A673 (cell line): ENCODE data around the gene CASKIN2.

ENCODE experiments used
- CTCF ChIP-seq: fragments of 300-800, 200-600 bp; sonication (generic); conservative IDR thresholded peaks from 2 replicates; pipeline ENCODE4 v1.5.1; 2017; ENCODE audit warnings: low read depth, mild to moderate bottlenecking, antibody characterized with exemption, low read length, moderate library complexity, mixed read lengths
- EZH2 ChIP-seq: fragments of 200-600 bp; sonication (generic); IDR thresholded peaks from 2 replicates; pipeline ENCODE4 v1.6.1; 2017; ENCODE audit warnings: borderline replicate concordance, low read depth, mild to moderate bottlenecking, mixed read lengths, antibody characterized with exemption, low read length; ENCODE audit not compliant: poor library complexity, severe bottlenecking

GRCh38 chr17:75489511-75489955 lies 25.8 kb downstream of the CASKIN2 start:
- TF ChIP-seq CTCF (no peak), EZH2 (no peak)
